Measurements from ENCODE around the gene ELOB. TPM values are rescaled to one million over a fixed set of nuclear protein-coding genes. Genes with fewer than 3 reads are reported as not detected.

The ELOB gene
- total and polyA plus RNA-seq, 2 of the 13 experiments (the other 11 are each of a cell fraction or from before 2014, with no cell fraction given) = 208 to 225 TPM

- BruUV-seq (replicated peaks) = no TSS peak
- Histone ChIP-seq H3K4me1 (ENCODE audit: insufficient read depth, low read length) (peaks cover 13% of the 10 kb centered on the region; the same call in 1 of the 2 replicates), H3K9ac (ENCODE audit: insufficient read depth, low read depth, low read length) (no peak overlapping the region), H3K27me3 (ENCODE audit: control insufficient read depth in 1 of 2, insufficient read depth in 2 of 2, low read length in 2 of 2) (peaks cover 6 to 76% of the 10 kb centered on the region in 2 experiments), H3K27ac (ENCODE audit: extremely low read length, insufficient read depth, low read length) (no peak overlapping the region), H3K36me3 (replicated peaks in 1 of 2; ENCODE audit: control insufficient read depth in 1 of 2, insufficient read depth in 2 of 2, low read length in 2 of 2) (no peaks in the 10 kb centered on the region), H4K20me1 (ENCODE audit: insufficient read depth, low read length) (no peaks in the 10 kb centered on the region), H3K79me2 (ENCODE audit: insufficient read depth, low read length) (no peaks in the 10 kb centered on the region), H3K9me3 (ENCODE audit: low read length) (no peaks in the 10 kb centered on the region), H2AFZ (ENCODE audit: low read length) (no peak overlapping the region), H3K4me2 (ENCODE audit: low read depth, low read length) (no peak overlapping the region), H3K4me3 (replicated peaks in 1 of 3; ENCODE audit: insufficient read depth in 1 of 3, low read depth in 2 of 3, low read length in 3 of 3) (no peak overlapping the region)
- 28% methylated on average over 9 of the region's 9 CpGs for WGBS (ENCODE audit: low lambda C conversion rate)
- POLR2A ChIA-PET = no interaction called here
- ATAC-seq (no peak), DNase-seq (ENCODE audit: low spot score) (no peak), FAIRE-seq (no peak)
- in situ Hi-C loops (cut with HindIII; ENCODE audit: extremely low pct_ligation_motif_present, low pct_unique_long_range_greater_than_20kb) = no loop called here
- intact Hi-C loops (cut with micrococcal nuclease; ENCODE audit: unreplicated experiment) = no loop called here
- CTCF ChIA-PET (ENCODE audit: low intra/inter-chr PET ratio, low total read pairs) = no interaction called here
- TF ChIP-seq NCOA1 (CRISPR knock-in tag; IDR thresholded peaks at IDR 0.05) (no peak), ZNF672 (CRISPR knock-in tag; IDR thresholded peaks at IDR 0.05) (no peak), TCF12 (IDR thresholded peaks at IDR 0.05) (no peak), TCF12 (CRISPR knock-in tag; IDR thresholded peaks at IDR 0.05) (no peak), REST (IDR thresholded peaks at IDR 0.05; ENCODE audit: borderline replicate concordance in 1 of 2, low read depth in 1 of 2, low read length in 2 of 2) (no peak), ELF4 (CRISPR knock-in tag; IDR thresholded peaks at IDR 0.05; ENCODE audit: borderline replicate concordance) (no peak), YEATS4 (CRISPR knock-in tag; IDR thresholded peaks at IDR 0.05; ENCODE audit: borderline replicate concordance) (no peak), ZNF790 (CRISPR knock-in tag; IDR thresholded peaks at IDR 0.05; ENCODE audit: borderline replicate concordance) (no peak)
- TF ChIP-seq, protein P1, sequence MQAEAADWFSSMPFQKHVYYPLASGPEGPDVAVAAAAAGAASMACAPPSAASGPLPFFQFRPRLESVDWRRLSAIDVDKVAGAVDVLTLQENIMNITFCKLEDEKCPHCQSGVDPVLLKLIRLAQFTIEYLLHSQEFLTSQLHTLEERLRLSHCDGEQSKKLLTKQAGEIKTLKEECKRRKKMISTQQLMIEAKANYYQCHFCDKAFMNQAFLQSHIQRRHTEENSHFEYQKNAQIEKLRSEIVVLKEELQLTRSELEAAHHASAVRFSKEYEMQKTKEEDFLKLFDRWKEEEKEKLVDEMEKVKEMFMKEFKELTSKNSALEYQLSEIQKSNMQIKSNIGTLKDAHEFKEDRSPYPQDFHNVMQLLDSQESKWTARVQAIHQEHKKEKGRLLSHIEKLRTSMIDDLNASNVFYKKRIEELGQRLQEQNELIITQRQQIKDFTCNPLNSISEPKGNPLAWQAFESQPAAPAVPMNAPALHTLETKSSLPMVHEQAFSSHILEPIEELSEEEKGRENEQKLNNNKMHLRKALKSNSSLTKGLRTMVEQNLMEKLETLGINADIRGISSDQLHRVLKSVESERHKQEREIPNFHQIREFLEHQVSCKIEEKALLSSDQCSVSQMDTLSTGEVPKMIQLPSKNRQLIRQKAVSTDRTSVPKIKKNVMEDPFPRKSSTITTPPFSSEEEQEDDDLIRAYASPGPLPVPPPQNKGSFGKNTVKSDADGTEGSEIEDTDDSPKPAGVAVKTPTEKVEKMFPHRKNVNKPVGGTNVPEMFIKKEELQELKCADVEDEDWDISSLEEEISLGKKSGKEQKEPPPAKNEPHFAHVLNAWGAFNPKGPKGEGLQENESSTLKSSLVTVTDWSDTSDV (CRISPR knock-in tag; IDR thresholded peaks at IDR 0.05) = no peak
- TF ChIP-seq, protein P2, sequence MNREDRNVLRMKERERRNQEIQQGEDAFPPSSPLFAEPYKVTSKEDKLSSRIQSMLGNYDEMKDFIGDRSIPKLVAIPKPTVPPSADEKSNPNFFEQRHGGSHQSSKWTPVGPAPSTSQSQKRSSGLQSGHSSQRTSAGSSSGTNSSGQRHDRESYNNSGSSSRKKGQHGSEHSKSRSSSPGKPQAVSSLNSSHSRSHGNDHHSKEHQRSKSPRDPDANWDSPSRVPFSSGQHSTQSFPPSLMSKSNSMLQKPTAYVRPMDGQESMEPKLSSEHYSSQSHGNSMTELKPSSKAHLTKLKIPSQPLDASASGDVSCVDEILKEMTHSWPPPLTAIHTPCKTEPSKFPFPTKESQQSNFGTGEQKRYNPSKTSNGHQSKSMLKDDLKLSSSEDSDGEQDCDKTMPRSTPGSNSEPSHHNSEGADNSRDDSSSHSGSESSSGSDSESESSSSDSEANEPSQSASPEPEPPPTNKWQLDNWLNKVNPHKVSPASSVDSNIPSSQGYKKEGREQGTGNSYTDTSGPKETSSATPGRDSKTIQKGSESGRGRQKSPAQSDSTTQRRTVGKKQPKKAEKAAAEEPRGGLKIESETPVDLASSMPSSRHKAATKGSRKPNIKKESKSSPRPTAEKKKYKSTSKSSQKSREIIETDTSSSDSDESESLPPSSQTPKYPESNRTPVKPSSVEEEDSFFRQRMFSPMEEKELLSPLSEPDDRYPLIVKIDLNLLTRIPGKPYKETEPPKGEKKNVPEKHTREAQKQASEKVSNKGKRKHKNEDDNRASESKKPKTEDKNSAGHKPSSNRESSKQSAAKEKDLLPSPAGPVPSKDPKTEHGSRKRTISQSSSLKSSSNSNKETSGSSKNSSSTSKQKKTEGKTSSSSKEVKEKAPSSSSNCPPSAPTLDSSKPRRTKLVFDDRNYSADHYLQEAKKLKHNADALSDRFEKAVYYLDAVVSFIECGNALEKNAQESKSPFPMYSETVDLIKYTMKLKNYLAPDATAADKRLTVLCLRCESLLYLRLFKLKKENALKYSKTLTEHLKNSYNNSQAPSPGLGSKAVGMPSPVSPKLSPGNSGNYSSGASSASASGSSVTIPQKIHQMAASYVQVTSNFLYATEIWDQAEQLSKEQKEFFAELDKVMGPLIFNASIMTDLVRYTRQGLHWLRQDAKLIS (CRISPR knock-in tag; IDR thresholded peaks at IDR 0.05) = no peak
- TF ChIP-seq, protein P3, sequence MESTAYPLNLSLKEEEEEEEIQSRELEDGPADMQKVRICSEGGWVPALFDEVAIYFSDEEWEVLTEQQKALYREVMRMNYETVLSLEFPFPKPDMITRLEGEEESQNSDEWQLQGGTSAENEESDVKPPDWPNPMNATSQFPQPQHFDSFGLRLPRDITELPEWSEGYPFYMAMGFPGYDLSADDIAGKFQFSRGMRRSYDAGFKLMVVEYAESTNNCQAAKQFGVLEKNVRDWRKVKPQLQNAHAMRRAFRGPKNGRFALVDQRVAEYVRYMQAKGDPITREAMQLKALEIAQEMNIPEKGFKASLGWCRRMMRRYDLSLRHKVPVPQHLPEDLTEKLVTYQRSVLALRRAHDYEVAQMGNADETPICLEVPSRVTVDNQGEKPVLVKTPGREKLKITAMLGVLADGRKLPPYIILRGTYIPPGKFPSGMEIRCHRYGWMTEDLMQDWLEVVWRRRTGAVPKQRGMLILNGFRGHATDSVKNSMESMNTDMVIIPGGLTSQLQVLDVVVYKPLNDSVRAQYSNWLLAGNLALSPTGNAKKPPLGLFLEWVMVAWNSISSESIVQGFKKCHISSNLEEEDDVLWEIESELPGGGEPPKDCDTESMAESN (CRISPR knock-in tag; conservative IDR thresholded peaks at IDR 0.05) = no peak
Measured at GRCh38 chr16:2821487-2822157, 44.5 kb upstream of the ELOB start.

Data from HepG2 (cell line).